ENCODE results near the gene UVRAG.

The UVRAG gene

GRCh38 chr11:75814677-75815344, at the start of gene UVRAG:
Gene UVRAG (plus strand): TSS chr11:75815210. CDS start chr11:75815408, 198 bp downstream.
- DNase-seq (ENCODE audit: low spot score), result peak; percentile 100

GRCh38 chr11:75766443-75767227, 48.4 kb upstream of the UVRAG start:
- no peak for DNase-seq (ENCODE audit: low spot score)

- no peak for DNase-seq (ENCODE audit: low spot score)
Measured at GRCh38 chr11:75767228-75767572, 47.8 kb upstream of the UVRAG start.

DNA sequence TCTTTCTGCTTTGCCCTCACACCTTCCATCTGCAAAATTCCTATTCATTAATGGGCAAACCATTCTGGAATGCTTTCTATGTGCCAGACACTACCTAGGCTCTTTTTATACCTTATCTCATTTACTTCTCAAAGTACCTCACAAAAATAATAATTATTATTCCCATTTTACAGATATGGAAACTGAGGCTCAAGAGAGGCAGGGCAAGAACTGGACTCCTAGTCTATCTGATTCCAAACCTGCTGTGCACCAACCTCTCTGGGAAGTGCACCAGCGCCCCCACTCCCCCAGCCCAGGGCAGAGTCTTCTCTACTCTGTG, 47.3 kb upstream of the UVRAG start:
- no peak for DNase-seq (ENCODE audit: low spot score)

GRCh38 chr11:75768112-75768908, 46.7 kb upstream of the UVRAG start, which contains the start of gene DGAT2:
Gene DGAT2 (plus strand): TSS chr11:75768778. CDS start chr11:75768992, 214 bp downstream.
- DNase-seq (ENCODE audit: low spot score), result peak; percentile 73

- DNase-seq (ENCODE audit: low spot score), result no peak
Measured at GRCh38 chr11:75768909-75769771, 45.9 kb upstream of the UVRAG start.

DNA sequence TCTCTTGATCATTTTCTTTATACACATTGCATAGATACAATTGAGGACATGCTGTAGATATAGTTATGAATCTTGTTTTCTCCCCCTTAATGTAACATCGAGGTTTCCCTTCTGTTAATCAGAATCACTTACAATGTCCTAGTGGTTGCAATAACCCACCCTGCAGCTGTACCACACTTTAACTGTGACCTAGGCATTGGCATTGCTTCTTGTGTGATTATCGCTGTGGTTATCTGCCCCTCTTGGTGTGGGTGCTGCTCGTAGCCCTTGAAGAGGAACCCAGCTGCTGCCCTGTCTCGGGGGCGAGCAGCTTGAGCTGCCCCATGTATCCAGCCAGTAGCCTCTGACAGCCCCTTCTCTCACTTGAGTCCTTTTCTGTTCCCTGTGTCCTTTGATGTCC, 44.9 kb upstream of the UVRAG start:
- no peak for DNase-seq (ENCODE audit: low spot score)

GRCh38 chr11:75771646-75772410, 43.2 kb upstream of the UVRAG start:
- DNase-seq (ENCODE audit: low spot score), result peak; percentile 61

GRCh38 chr11:75773595-75774353, 41.2 kb upstream of the UVRAG start:
- no peak for DNase-seq (ENCODE audit: low spot score)

- DNase-seq (ENCODE audit: low spot score), result no peak
Measured at GRCh38 chr11:75775056-75775455, 40.0 kb upstream of the UVRAG start.

- no peak for DNase-seq (ENCODE audit: low spot score)
Measured at GRCh38 chr11:75776546-75776945, 38.5 kb upstream of the UVRAG start.

- DNase-seq (ENCODE audit: low spot score), result no peak
Measured at GRCh38 chr11:75777461-75778110, 37.4 kb upstream of the UVRAG start.

GRCh38 chr11:75778962-75779361, 36.0 kb upstream of the UVRAG start:
- DNase-seq (ENCODE audit: low spot score), result no peak

- DNase-seq (ENCODE audit: low spot score), result no peak
Measured at GRCh38 chr11:75779960-75780359, 35.0 kb upstream of the UVRAG start.

DNA sequence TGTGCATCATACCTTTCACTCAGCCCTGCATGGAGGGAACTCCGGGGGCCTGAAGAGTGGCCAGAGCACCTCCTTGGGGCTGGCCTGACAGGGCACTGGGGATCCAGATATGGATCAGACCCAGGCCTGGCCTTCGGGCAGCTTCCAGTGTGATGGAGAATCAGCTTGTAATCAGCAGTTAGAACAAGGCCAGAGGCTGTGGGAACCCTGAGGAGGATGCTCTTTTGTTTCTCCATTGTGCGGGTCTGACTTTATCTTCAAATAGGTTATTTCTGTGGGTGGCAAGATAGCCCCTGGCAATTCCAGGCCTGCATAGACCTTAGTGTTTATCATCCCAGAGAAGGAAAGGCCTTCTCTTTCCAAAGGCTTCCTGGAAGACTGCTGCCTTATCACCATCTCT, 34.1 kb upstream of the UVRAG start:
- DNase-seq (ENCODE audit: low spot score), result no peak

- DNase-seq (ENCODE audit: low spot score), result no peak
Measured at GRCh38 chr11:75781296-75781695, 33.7 kb upstream of the UVRAG start.

GRCh38 chr11:75781831-75782230, 33.2 kb upstream of the UVRAG start:
- no peak for DNase-seq (ENCODE audit: low spot score)

GRCh38 chr11:75782540-75783263, 32.3 kb upstream of the UVRAG start:
- DNase-seq (ENCODE audit: low spot score), result no peak

GRCh38 chr11:75783416-75784084, 31.5 kb upstream of the UVRAG start:
- no peak for DNase-seq (ENCODE audit: low spot score)

Measured in AG08395 (cell line).